HUES6 (cell line): ENCODE results near the gene SUN2.

Experiments used
- H3K27ac ChIP-seq: 2 replicates; pipeline ENCODE4 v1.7.0; 2013; ENCODE audit warnings: low read depth, mild to moderate bottlenecking, low read length, inconsistent platforms
- H3K27me3 ChIP-seq: 2 replicates; pipeline ENCODE4 v1.6.1; 2013; ENCODE audit warnings: low read length; ENCODE audit not compliant: control insufficient read depth, insufficient read depth
- H3K36me3 ChIP-seq: 2 replicates; pipeline ENCODE4 v1.6.1; 2013; ENCODE audit warnings: low read length; ENCODE audit not compliant: control insufficient read depth, insufficient read depth
- H3K4me1 ChIP-seq: 2 replicates; pipeline ENCODE4 v1.6.1; 2013; ENCODE audit warnings: low read length; ENCODE audit not compliant: control insufficient read depth, insufficient read depth
- H3K4me3 ChIP-seq: 2 replicates; pipeline ENCODE4 v1.5.1; 2013; ENCODE audit warnings: low read depth, low read length
- H3K9ac ChIP-seq: one replicate; pipeline ENCODE4 v1.6.1; 2013; ENCODE audit warnings: mild to moderate bottlenecking, low read length
- H3K9me3 ChIP-seq: 2 replicates; pipeline ENCODE4 v1.6.1; 2013; ENCODE audit warnings: low read depth, low read length; ENCODE audit not compliant: control insufficient read depth, insufficient read depth

Gene SUN2

DNA sequence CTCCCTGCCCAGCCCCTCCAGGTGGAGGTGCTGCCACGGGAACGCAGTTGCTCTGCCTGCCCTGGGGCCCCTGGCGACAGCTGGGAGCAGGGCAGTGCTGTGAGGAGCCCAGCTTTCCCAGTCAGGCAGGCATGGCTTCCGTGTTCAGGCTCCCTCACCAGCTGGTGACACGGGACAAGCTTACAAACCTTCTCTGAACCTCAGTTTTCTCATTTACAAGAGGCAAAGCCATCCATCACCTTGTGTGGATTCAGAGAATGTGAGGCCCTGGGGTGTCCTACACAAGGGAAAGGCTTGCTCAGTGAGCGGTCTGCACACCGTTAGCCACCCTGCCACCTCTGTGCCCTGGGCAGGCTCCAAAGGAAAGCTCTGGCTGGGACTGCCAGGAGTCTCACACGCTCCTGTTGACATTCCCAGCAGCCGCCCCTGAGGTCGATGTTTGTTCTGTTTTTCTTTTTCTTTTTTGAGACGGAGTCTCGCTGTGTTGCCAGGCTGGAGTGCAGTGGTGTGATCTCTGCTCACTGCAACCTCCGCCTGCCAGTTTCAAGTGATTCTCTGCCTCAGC is 23.5 kb downstream of the SUN2 start:
- no peaks in the 10 kb centered on the region for H3K4me1 ChIP-seq
- H3K9ac ChIP-seq: no peak overlapping the region
- no peak overlapping the region for H3K27ac ChIP-seq
- no peak overlapping the region for H3K4me3 ChIP-seq
- no peaks in the 10 kb centered on the region for H3K27me3 ChIP-seq
- peaks cover 91% of the 10 kb centered on the region for H3K36me3 ChIP-seq
- no peaks in the 10 kb centered on the region for H3K9me3 ChIP-seq

DNA sequence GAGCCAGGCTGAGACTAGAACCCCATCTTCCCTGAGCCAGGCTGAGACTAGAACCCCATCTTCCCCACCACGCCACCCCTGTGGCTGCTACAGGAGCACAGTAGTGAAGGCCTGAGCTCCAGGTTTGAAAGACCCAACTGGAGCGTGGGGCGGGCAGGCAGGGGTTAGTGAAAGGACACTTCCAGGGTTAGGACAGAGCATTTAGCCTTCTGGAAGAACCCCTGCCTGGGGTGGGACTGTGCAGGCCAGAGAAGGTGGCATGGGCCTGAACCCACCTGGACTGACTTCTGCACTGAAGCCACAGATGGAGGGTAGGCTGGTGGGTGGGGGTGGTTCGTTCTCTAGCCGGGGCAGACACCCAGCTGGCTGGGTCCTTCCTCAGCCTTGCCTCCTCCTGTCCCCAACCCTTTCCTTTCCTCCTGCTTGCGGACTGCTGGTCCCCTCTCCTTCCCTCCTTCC is 24.1 kb downstream of the SUN2 start:
- no peak overlapping the region for H3K27ac ChIP-seq
- no peaks in the 10 kb centered on the region for H3K9me3 ChIP-seq
- peaks cover 92% of the 10 kb centered on the region for H3K36me3 ChIP-seq
- H3K4me1 ChIP-seq: no peaks in the 10 kb centered on the region
- H3K27me3 ChIP-seq: no peaks in the 10 kb centered on the region
- H3K4me3 ChIP-seq: no peak overlapping the region
- no peak overlapping the region for H3K9ac ChIP-seq

DNA sequence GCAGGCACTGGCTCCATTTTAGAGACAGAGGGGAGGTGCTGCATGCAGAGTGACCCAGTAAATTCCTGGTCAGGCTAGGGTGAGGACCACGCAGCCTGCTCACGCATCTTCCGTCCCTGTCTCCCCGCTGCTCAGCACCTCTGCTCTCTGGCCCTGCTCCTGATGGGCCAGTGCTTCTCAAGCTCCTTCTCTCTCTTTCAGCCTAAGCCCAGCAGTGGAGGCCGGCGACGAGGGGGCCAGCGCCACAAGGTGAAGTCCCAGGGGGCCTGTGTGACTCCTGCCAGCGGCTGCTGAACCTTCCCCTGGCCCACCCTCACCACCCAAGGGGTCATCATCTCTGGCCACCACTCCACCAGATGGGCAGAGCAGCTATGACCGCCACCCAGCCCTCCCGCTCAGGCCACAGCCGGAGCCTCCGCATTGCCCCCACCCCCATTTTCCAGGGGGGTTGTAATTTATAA is 25.4 kb downstream of the SUN2 start:
- Histone ChIP-seq H3K9me3 (no peaks in the 10 kb centered on the region), H3K27ac (no peak overlapping the region), H3K36me3 (peaks cover 92% of the 10 kb centered on the region), H3K9ac (no peak overlapping the region), H3K4me3 (no peak overlapping the region), H3K4me1 (no peaks in the 10 kb centered on the region), H3K27me3 (no peaks in the 10 kb centered on the region)

DNA sequence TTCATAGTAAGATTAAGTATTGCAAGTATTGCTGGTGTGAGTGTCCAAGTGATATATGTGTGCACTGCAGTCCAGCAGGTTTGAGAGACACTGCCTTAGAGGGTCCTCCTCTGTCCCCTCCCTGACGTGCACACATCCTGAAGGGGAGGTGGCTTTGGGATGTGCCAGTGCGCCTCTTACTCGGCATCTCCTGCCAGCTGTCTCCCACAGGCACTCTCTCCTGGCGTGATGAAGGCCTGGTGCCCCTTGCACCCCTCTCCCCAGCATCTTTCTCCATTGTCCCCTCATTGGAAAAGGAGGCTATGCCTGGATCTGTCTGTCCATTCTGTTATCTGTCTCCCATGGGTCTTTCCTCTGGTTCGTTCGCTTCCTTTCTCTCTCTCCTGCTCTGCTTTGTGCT is 25.9 kb downstream of the SUN2 start:
- H3K27me3 ChIP-seq: no peaks in the 10 kb centered on the region
- H3K27ac ChIP-seq: no peak overlapping the region
- no peak overlapping the region for H3K4me3 ChIP-seq
- H3K36me3 ChIP-seq: peaks cover 94% of the 10 kb centered on the region
- no peaks in the 10 kb centered on the region for H3K4me1 ChIP-seq
- no peaks in the 10 kb centered on the region for H3K9me3 ChIP-seq
- H3K9ac ChIP-seq: no peak overlapping the region

DNA sequence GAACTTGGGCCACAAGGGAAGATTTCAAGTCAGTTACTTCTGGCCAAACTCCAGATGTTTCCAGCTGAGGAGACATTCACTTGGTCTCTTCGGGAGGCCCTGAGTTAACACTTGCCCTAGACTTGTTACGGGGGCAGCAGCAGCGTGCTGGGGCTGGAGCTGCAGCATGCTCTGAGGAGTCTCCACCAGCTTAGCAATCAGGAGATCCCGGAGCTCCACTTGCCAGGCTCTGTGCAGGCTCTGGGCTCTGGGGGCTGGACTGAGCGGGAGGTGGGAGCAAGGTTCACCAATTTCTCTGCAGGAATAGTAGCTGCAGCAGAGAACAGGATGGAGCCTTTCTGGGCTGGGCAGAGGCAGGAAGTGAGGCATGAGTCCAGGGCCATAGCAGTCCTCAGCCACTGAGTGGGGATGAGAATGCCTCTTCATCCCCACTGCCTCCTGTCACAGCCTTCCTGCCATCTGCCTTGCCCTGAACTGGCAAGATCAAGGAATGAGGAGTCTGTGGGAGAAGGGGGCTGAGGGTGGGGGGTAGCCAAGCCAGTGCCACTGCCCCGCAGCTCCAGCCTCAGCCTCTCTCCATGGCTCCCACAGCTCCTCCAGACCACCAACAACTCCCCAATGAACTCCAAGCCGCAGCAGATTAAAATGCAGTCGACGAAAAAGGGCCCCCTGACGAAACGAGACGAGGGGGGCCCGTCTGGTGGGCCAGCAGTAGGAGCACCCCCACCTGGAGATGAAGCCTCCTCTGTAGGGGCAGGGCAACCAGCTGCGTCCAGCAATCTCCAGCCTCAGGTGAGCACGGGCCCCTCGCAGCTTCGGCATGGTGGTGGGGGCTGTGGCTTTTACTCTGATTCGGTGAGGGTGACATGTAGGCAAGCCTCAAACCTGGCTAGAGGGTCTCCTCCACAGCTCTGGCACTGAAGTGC is 26.7 kb downstream of the SUN2 start:
- no peak overlapping the region for H3K27ac ChIP-seq
- H3K9ac ChIP-seq: no peak overlapping the region

DNA sequence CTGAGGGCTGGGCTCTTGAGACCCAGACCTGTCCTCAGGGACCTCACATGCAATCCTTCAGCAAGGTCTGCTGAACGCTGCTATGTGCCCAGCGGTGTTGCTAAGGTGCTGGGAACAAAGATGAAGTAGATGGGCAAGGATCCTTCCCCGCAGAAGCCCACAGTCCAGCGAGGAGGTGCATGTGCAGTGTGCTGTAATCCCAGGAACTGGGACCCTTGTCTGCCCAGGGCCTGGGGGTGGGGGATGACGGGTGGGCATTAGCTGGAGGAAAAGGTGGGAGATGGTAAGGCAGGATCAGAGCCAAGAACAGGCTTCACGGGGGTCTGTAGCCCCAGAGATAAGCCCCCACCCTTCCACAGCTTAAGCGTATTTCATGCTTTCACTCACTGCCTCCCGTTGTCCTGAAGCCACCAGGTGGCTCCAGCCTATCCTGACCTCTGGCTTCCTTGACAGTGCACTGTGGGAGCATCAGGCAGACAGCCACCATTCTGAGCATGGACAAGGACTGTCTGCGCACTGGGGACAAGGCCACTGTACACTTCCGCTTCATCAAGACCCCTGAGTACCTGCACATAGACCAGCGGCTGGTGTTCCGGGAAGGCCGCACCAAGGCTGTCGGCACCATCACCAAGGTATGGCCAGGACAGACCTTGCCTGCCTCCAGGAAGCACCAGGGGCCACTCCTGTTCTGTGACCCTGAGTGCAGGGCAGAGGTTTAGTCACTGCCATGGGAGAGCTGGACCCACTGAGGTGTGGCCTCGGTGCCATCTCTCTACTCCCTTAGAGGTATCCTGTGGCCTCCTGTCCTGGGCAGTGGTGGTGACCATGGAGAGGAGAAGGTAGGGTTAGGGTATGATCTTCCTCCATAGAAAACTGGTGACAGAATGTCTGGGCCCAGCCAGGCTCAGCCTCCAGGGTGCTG is 28.0 kb downstream of the SUN2 start:
- H3K27ac ChIP-seq: no peak overlapping the region
- no peaks in the 10 kb centered on the region for H3K9me3 ChIP-seq
- no peaks in the 10 kb centered on the region for H3K27me3 ChIP-seq
- no peaks in the 10 kb centered on the region for H3K4me1 ChIP-seq
- no peak overlapping the region for H3K9ac ChIP-seq
- H3K4me3 ChIP-seq: no peak overlapping the region
- H3K36me3 ChIP-seq: peaks cover 96% of the 10 kb centered on the region

More for the DNA sequence above, 26.7 kb downstream of the SUN2 start:
- Histone ChIP-seq H3K36me3 (peaks cover 95% of the 10 kb centered on the region), H3K9me3 (no peaks in the 10 kb centered on the region), H3K4me3 (no peak overlapping the region), H3K4me1 (no peaks in the 10 kb centered on the region), H3K27me3 (no peaks in the 10 kb centered on the region)

DNA sequence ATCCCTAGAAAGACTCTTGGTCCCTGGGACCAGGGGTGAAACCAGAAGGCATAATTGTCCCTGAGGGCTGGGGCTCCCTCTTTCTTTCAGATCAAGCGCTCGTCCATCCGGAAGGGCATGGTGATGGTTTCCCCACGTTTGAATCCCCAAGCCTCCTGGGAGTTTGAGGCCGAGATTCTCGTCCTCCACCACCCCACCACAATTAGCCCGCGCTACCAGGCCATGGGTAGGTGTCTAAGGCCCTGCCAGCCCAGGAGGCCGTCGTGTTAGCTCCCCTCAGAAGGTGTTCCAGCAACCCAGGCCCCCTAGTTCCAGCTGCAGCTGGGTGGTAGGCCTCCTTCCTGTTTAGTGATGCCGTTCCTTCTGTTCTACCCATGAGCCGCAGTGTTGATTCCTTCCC is 28.7 kb downstream of the SUN2 start:
- Histone ChIP-seq H3K27ac (no peak overlapping the region), H3K36me3 (peaks cover 100% of the 10 kb centered on the region), H3K9me3 (no peaks in the 10 kb centered on the region), H3K27me3 (no peaks in the 10 kb centered on the region), H3K4me1 (no peaks in the 10 kb centered on the region), H3K4me3 (no peak overlapping the region), H3K9ac (no peak overlapping the region)

DNA sequence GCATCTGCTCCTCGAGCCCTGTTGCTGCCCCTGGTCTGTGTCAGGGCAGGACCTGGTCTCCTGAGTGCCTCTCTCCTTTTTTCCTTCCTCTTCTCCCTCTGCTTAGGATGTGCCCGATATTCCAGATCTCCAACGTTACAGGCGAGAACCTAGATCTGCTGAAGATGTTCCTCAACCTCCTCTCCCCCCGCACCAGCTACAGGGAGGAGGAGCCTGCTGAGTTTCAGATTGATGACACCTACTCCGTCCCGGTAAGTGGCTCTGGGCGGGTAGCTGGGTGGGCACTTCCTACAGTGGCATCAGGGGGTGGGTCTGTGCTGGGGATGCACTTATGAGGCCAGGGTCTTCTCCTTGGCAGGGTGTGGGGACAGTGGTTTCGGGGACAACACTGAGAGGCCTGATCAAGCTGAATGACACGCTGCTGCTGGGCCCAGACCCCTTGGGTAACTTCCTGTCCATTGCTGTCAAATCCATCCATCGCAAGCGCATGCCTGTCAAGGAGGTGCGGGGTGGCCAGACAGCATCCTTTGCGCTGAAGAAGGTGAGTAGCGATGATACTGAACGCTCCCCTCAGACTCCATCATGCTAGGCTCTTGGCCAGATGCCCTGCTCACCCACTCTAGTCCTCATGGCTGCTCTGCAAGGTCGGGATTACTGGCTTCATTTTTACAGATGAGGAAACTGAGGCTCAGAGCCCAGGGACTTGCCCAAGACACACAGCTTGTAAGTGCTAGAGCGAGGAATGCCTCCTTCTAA is 29.7 kb downstream of the SUN2 start:
- Histone ChIP-seq H3K27ac (no peak overlapping the region), H3K27me3 (no peaks in the 10 kb centered on the region), H3K4me3 (no peak overlapping the region), H3K4me1 (no peaks in the 10 kb centered on the region), H3K36me3 (peaks cover 99% of the 10 kb centered on the region), H3K9ac (no peak overlapping the region), H3K9me3 (no peaks in the 10 kb centered on the region)

DNA sequence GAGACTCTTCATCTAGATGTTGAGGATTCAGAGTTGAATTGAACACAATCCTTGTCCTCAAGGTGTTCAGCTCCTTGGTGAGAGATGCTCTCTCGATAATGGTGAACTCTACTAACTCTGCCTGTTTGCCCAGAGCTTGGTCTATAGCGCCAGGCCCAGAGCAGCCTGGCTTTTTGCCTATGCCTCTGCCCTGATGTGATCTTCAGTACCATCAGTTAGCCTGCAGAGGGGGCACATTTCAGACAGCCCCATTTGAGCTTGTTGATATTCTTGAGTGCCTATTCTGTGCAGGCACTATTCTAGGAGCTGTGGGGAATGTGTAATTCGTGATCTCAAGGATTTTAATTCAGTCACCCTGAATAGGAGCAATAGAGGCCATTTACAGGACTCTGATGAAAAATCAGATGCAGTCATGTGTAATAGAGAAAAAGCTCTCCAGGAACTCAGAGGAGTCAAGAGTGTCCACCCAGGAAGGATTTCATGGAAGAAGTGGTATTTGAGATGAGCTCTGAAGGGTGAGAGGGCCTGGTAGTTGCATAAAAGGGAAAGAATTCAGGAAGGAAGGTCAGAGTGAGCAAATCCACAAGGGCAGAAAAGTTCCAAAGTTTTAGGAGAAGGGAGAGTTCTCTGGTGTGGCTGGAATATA is 30.7 kb downstream of the SUN2 start:
- Histone ChIP-seq H3K9ac (no peak overlapping the region), H3K9me3 (no peaks in the 10 kb centered on the region), H3K36me3 (peaks cover 96% of the 10 kb centered on the region), H3K27ac (no peak overlapping the region), H3K27me3 (no peaks in the 10 kb centered on the region), H3K4me3 (no peak overlapping the region), H3K4me1 (no peaks in the 10 kb centered on the region)

DNA sequence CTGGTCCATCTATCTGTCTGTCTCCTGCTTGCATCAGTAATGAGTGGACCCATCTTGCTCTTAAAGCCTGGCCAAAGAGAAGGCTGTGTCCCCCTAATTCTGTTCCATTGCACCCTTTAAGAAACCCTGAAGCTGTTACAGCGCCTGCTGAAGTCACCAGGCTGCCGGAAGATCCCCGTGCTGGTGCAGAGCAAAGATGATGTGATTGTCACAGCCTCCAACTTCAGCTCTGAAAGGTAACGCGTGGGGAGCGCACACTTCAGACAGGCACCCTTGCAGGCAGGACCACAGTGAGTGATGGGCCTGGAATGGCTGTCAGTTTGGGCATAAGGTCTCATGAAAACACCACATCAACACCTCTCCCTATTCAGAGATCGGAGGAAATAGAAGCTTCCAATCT is 31.6 kb downstream of the SUN2 start:
- H3K4me1 ChIP-seq: no peaks in the 10 kb centered on the region

More for the DNA sequence above, 31.6 kb downstream of the SUN2 start:
- Histone ChIP-seq H3K27me3 (no peaks in the 10 kb centered on the region), H3K4me3 (no peak overlapping the region), H3K36me3 (peaks cover 92% of the 10 kb centered on the region), H3K9me3 (no peaks in the 10 kb centered on the region), H3K27ac (no peak overlapping the region), H3K9ac (no peak overlapping the region)
